DND-41 (cell line): ENCODE data around the gene TIMM22.
"Not testable (repeated sequence)": the region's sequence is repeated elsewhere in the genome, so short reads cannot be mapped to it uniquely, and the experiment has no call there.

Source experiments
- CTCF ChIP-seq: IDR thresholded peaks from 2 replicates; pipeline ENCODE4 v1.5.1; 2012; ENCODE audit warnings: borderline replicate concordance, low read length, moderate library complexity, mild to moderate bottlenecking; ENCODE audit not compliant: poor library complexity, severe bottlenecking; ENCODE audit errors: extremely low read depth
- EZH2 ChIP-seq: IDR thresholded peaks from 3 replicates; pipeline ENCODE4 v1.6.1; 2012; ENCODE audit warnings: borderline replicate concordance, low read depth, mild to moderate bottlenecking, moderate library complexity, low read length, inconsistent platforms; ENCODE audit not compliant: severe bottlenecking

GRCh38 chr17:1044387-1045009, 47.6 kb downstream of the TIMM22 start:
- TF ChIP-seq CTCF, EZH2: not testable (repeated sequence)
